Activated naive CD8-positive, alpha-beta T cell treated with anti-CD3 and anti-CD28 coated beads for 36 hours (primary cell): ENCODE results near the gene ARHGAP27. TPM values are rescaled to one million over a fixed set of nuclear protein-coding genes. Genes with fewer than 3 reads are reported as not detected.

Experiments
- DNase-seq: peaks from one replicate; pipeline ENCODE4 v3.0.0; 2021
- H3K27ac Mint-ChIP-seq: one replicate; pipeline ENCODE4 v1.8.0; 2022; ENCODE audit warnings: mild to moderate bottlenecking, moderate library complexity, mixed read lengths
- H3K27me3 Mint-ChIP-seq: one replicate; pipeline ENCODE4 v1.8.0; 2022; ENCODE audit warnings: mild to moderate bottlenecking, mixed read lengths
- H3K36me3 Mint-ChIP-seq: one replicate; pipeline ENCODE4 v1.8.0; 2021; ENCODE audit warnings: mild to moderate bottlenecking, mixed read lengths
- H3K4me1 Mint-ChIP-seq: one replicate; pipeline ENCODE4 v1.8.0; 2021; ENCODE audit warnings: mixed read lengths
- H3K4me3 Mint-ChIP-seq: one replicate; pipeline ENCODE4 v1.8.0; 2022; ENCODE audit warnings: mild to moderate bottlenecking, moderate library complexity, mixed read lengths
- H3K9me3 Mint-ChIP-seq: one replicate; pipeline ENCODE4 v1.8.0; 2022; ENCODE audit warnings: mixed read lengths
- total RNA-seq, 2 experiments: library from RNA; stranded (reverse); gene quantifications; one replicate each; pipeline ENCODE4 v1.2.3, GENCODE V29; 2021

ARHGAP27 gene
- total RNA-seq, 2 experiments from 2014 or later = 33.3 to 35.8 TPM

DNA sequence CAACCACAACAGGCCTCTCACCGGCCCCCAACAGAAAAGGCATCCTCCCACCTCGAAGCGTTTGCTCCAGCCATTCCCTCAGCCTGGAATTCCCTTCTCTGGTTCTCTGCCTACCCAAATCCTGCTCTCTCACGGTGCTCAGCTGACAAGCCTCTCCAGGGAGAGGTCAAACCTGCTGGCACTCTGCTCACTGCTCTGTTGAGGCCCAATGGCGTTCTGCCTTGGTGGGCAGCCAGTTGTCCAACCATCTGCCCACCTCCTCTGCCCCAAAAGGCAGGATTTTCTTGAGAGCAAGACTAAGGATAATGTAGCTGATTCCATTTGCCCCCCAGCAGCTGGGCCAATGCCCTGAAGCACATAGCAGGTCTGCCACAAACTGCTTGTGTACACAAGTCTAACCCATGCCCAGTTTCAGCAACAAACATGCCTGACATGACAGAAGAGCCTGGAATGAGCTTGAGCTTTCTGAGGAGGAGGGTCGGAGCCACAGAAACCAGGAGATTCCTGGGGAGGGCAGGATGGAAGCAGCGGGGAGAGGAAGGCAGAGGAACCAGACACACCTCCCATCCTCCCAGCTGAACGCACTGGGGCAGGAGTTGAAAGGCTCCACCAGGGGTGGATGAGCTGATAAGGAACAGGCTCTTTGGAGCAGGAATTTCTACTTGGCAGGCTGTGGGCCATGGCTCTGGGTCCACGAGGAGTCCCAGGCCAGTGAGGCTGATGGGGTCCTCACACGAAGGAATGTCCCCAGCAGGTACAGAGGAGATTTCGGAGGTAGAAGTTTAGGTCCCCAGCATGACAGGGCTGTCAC lies 23.9 kb downstream of the ARHGAP27 start:
- Mint-ChIP-seq H3K36me3 (peaks cover 21% of the 10 kb centered on the region), H3K4me1 (peaks cover 39% of the 10 kb centered on the region), H3K9me3 (no peaks in the 10 kb centered on the region), H3K4me3 (peak overlapping the region; percentile 99), H3K27me3 (no peaks in the 10 kb centered on the region), H3K27ac (peak overlapping the region; percentile 98)
- no peak for DNase-seq

DNA sequence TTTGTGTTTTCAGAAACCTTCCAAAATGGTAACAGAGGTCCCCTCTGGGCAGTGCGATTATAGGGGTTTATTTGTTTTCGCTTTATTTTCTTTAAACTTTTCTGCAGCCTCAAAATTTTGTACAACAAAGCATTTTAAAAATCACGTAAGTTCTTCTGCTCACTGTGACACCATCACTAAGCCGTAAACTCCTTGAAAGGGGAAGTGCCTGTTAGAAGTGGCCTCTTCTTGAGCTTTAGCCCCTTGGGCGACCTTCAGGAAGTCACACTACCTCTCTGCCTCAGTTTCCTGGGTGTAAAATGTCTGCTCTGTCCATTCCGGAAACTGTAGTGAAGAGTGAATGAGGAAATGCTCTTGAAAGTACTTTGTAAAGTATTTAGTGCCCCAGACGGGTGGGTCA lies 26.6 kb downstream of the ARHGAP27 start:
- no peaks in the 10 kb centered on the region for H3K27me3 Mint-ChIP-seq
- peaks cover 30% of the 10 kb centered on the region for H3K4me1 Mint-ChIP-seq
- H3K9me3 Mint-ChIP-seq = no peaks in the 10 kb centered on the region
- H3K27ac Mint-ChIP-seq = peak overlapping the region; percentile 26
- peaks cover 27% of the 10 kb centered on the region for H3K36me3 Mint-ChIP-seq
- no peak for DNase-seq
- no peak overlapping the region for H3K4me3 Mint-ChIP-seq

DNA sequence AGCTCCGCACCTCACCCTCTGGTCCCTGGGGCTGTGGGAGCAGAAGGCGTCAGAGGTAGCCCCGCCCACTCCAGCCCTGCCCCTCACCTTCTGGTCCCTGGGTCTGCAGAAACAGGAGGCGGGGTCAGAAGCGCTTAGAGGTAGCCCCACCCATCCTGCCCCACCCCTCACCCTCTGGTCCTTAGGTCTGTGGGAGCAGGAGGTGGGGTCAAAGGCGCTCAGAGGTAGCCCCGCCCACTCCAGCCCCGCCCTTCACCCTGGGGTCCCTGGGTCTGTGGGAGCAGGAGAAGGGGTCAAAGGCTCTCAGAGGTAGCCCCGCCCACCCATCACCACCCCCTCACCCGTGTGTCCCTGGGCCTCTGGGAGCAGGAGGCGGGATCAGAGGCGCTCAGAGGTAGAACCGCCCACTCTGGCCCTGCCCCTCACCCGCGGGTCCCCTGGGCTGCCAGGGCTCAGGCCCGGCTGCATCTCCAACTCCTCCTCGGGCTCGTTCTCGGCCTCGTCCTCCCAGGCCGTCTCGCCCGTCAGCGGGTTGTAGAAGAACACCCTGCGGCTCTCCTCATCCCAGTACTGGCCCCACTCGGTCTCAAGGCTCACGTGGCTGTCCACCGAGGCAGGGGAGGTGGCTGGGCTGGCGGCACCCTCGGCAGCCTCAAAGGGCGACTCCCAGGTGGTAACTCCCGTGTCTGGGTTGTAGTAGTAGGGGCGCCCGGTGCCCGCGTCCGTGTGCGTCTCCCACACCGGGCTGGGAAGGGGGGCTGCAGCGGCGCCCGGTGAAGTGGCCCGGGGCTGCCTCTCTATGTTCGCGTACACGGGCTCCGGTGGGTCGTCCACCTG lies 27.2 kb downstream of the ARHGAP27 start:
- Mint-ChIP-seq H3K27me3 (no peaks in the 10 kb centered on the region), H3K36me3 (peaks cover 27% of the 10 kb centered on the region), H3K4me1 (peaks cover 24% of the 10 kb centered on the region), H3K9me3 (no peaks in the 10 kb centered on the region), H3K27ac (no peak overlapping the region), H3K4me3 (no peak overlapping the region)
- DNase-seq = no peak

DNA sequence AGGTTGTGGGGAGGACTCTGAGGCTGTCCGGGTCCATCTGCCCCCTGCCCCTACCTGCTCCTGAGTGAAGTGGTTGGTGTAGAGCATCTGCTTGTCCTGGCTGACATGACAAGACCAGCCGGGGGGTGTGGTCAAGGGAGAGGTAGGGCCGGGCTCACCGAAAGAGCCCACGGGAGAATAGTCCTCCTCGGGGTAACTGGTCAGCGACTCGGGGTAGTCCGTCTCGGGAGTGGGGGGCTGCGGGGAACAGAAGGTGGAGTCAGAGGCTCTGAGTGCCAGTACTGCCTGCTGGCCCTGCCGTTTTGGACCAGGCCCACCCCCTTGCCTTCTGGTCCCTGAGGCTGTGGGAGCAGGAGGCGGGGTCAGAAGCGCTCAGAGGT lies 27.8 kb downstream of the ARHGAP27 start:
- Mint-ChIP-seq H3K4me1 (peaks cover 22% of the 10 kb centered on the region), H3K27ac (no peak overlapping the region), H3K4me3 (no peak overlapping the region), H3K27me3 (no peaks in the 10 kb centered on the region), H3K36me3 (peaks cover 27% of the 10 kb centered on the region), H3K9me3 (no peaks in the 10 kb centered on the region)
- DNase-seq = no peak

DNA sequence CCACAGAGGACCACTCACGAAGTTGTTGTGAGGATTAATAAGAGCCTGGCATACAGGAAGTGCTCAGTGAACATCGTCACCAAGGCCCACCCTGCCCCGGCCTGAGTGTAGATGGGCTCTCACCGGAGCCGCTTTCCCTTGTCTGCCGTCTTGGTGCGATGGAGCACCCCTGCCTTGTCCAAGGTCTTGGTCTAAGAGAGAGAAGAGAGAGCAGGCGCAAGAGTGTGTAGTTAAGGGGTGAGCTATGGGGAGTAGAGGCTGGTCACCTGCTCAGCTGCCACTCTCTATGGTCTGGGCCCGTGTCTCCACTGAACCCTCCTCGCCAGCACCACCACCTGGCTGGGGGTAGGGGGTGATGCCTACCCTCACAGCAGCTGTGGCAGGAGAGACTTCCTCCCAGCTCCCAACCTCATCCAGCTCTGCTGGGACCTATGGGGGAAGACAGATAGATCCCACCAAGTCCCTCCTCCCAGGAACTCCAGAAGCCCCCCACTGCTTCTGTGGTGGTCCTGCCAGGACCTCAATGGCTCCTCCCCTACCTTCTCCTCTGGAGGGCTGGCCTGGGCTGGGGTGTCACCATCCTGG lies 28.7 kb downstream of the ARHGAP27 start:
- peaks cover 27% of the 10 kb centered on the region for H3K36me3 Mint-ChIP-seq
- H3K27me3 Mint-ChIP-seq = no peaks in the 10 kb centered on the region
- no peak overlapping the region for H3K27ac Mint-ChIP-seq
- no peak overlapping the region for H3K4me3 Mint-ChIP-seq
- H3K4me1 Mint-ChIP-seq = peaks cover 20% of the 10 kb centered on the region
- H3K9me3 Mint-ChIP-seq = no peaks in the 10 kb centered on the region
- no peak for DNase-seq

DNA sequence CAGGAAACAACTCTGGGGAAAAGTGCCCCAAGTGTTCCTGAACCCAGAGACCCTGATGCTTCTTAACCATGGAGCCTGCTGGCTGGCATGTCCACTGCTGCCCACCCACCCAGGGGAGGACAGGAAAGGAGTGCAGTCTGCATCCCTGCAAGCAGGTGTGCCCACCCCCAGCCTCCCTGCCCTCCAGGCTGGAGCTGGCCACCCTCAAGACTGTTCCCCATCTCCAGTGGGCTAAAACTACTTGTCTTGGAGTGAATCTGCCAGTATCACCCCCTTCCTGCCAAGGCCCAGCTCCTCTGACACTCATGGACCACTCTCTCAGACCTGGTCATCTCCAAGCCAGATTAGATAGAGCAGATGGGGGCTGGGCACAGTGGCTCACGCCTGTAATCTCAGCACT lies 29.8 kb downstream of the ARHGAP27 start:
- no peaks in the 10 kb centered on the region for H3K27me3 Mint-ChIP-seq
- H3K9me3 Mint-ChIP-seq = no peaks in the 10 kb centered on the region
- H3K4me3 Mint-ChIP-seq = no peak overlapping the region
- no peak for DNase-seq
- peaks cover 9% of the 10 kb centered on the region for H3K4me1 Mint-ChIP-seq
- peaks cover 19% of the 10 kb centered on the region for H3K36me3 Mint-ChIP-seq
- no peak overlapping the region for H3K27ac Mint-ChIP-seq

DNA sequence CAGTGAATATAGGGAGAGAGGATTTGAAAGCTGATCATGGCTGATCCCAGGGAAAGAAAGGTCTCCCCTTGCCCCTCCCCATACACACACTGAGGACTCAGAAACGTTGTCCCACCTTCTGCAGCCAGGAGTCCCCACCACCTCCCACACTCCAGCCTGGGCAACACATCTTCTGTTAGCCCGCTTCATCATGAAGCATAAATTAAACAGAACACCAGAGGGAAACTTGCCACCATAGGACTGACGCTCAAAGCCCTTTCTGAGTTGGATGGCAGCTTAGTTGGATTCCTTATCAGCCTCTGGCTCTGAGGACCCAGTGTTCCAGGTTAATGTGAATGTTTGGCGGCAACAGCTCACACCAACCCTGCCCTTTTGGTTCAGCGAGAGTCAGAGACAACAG lies 33.9 kb downstream of the ARHGAP27 start:
- H3K27me3 Mint-ChIP-seq = no peaks in the 10 kb centered on the region
- H3K4me1 Mint-ChIP-seq = peaks cover 3% of the 10 kb centered on the region
- no peaks in the 10 kb centered on the region for H3K9me3 Mint-ChIP-seq
- no peak overlapping the region for H3K4me3 Mint-ChIP-seq
- H3K36me3 Mint-ChIP-seq = peaks cover 14% of the 10 kb centered on the region
- H3K27ac Mint-ChIP-seq = no peak overlapping the region
- DNase-seq = no peak

DNA sequence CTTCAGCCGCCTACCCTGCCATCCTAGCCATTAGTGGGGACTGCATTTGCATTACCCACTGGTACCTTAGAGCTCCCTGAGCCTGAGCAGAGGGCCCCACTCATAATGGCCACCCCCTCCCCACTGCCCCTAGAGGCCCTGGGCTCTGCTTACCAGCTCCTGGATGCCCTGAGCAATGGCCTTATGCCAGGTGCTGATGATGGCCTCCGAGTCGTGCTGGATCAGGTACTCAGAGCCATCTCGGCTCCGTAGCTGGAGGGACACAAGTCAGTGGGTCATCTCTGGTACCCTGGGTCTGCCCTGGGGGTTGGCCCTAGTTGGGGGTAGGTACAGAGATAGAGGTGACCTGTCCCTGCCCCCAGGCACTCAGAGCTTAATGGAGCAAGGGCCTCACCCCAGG lies 34.9 kb downstream of the ARHGAP27 start:
- H3K36me3 Mint-ChIP-seq = peaks cover 12% of the 10 kb centered on the region
- no peaks in the 10 kb centered on the region for H3K27me3 Mint-ChIP-seq
- peaks cover 3% of the 10 kb centered on the region for H3K4me1 Mint-ChIP-seq
- no peak overlapping the region for H3K27ac Mint-ChIP-seq
- H3K9me3 Mint-ChIP-seq = no peaks in the 10 kb centered on the region
- no peak for DNase-seq
- no peak overlapping the region for H3K4me3 Mint-ChIP-seq

DNA sequence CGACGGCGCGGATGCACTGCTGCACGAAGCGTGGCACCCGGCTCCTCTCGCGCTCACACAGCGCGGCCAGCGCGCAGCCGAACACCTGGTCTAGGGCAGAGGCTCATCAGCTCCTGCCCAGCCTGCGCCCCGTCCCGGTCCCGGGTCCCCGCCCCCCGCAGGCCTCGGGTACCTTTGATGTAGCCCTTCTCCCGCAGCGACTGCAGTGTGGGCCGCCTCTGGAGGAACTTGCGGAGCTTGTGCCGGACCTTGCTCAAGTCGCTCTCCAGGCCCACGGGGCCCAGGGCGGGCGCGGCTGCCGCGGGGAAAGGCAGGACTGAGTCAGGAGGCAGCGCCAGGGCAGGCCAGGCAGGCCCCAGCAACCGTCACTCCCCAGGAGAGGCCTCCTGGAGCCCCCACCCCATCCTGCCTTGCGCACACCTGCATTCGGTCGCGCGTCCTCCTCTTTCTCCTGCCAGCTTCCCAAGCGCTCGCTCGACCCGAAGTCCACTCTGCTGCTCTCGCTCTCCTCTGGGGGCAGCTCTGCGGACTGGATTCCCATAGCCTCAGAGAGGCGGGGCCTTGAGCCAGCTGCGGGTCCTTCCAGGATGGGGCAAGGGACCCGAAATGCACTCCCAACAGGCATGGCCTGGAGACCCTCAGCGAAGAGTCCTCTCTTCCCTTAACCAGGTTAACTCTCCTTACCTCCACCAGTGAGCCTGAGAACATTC lies 36.0 kb downstream of the ARHGAP27 start:
- Mint-ChIP-seq H3K27ac (no peak overlapping the region), H3K4me1 (peaks cover 3% of the 10 kb centered on the region), H3K4me3 (no peak overlapping the region), H3K36me3 (peaks cover 9% of the 10 kb centered on the region), H3K27me3 (no peaks in the 10 kb centered on the region), H3K9me3 (no peaks in the 10 kb centered on the region)
- DNase-seq = no peak

DNA sequence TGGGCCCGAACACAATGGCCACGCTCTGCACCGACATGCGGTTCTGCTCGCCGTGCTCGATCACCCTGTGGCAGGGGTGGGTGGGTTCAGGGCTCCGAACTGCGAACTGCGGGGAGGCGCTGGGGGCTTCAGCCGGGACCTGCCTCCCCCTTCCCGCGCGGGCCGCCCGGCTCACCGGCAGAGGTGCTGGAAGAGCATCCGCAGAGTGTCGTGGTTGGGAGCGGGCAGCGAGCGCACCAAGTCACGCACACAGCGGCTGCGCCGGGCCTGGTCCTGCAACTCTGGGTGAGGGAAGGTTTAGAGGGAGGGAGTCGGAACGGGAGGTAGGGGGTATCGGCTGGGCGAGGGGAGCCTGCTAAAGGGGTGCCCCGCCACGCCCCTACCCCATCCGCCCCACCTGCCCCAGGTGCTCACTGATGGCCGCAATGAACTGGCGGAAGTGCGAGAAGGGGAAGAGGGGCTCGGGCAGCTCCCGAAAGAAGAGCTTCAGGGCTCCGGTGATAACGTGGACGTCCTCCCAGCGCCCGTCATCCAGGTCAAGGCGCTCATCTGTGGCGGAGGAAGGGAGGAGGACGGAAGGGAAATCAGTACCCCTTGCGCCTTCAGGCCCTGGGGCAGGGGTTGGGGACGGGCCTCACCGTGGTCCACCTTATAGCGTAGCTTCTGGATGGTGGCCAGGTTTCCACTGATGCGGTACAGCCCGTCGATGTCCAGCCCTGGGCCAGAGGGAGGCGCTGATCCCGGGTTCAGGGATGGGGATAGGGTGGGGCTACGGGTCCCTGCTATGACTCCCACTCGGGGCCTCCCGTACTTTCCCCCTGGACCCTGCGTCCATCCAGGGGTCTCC lies 36.9 kb downstream of the ARHGAP27 start:
- DNase-seq = no peak
- Mint-ChIP-seq H3K4me1 (peaks cover 8% of the 10 kb centered on the region), H3K27ac (no peak overlapping the region), H3K27me3 (no peaks in the 10 kb centered on the region), H3K4me3 (no peak overlapping the region), H3K9me3 (no peaks in the 10 kb centered on the region), H3K36me3 (peaks cover 7% of the 10 kb centered on the region)

DNA sequence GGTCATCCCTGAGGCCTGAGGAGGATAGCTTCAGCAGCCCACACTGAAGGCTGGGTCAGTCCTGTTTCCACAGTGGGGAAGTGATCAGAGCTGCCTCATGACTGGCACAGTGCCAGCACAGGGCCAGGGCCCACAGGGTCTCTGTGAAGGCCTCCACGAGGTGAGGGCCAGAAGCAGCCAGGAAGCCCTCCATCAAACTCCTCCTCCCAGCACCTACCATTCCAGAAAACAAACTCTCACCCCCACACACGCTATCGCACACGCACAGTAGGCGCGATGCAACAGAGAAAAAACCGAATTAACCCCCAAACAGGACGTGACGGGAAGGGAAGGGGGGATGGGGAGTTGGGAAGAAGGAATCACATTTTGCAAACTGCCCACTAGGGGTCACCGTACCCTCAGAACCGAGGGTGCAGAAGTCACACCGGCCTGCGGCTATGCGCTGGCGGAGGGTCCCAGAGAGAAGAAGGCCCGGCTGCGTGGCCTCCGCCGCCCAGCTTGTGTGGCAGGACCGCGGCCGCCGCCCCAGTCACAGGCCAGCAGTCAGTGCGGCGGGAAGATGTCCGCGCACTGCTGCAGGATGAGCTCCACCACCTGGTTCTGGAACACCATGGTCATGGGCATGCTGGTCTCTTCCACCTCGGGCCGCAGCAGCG lies 37.6 kb downstream of the ARHGAP27 start:
- Mint-ChIP-seq H3K4me3 (no peak overlapping the region), H3K36me3 (peaks cover 7% of the 10 kb centered on the region)
- peak; percentile 43 for DNase-seq

DNA sequence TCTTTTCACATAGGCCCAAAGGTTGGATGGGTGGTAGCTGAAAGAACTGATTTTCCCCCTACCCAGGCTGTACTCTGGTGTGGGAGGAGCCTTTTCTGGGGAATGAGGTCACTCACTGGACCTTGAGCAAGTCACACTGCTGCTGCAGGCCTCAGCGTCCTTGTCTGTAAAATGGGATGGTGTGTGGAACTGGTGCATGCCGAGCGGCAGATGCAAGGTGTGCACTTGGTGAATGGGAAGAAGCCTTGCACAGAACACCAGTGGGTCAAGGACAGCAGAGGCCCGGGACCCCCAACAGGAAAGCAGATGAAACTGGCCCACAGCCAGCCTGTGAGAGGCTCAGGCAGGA lies 38.1 kb downstream of the ARHGAP27 start:
- H3K9me3 Mint-ChIP-seq = no peaks in the 10 kb centered on the region
- peaks cover 7% of the 10 kb centered on the region for H3K36me3 Mint-ChIP-seq
- no peak overlapping the region for H3K27ac Mint-ChIP-seq
- H3K27me3 Mint-ChIP-seq = no peaks in the 10 kb centered on the region
- peaks cover 8% of the 10 kb centered on the region for H3K4me1 Mint-ChIP-seq
- H3K4me3 Mint-ChIP-seq = no peak overlapping the region
- no peak for DNase-seq

More for the DNA sequence above, 37.6 kb downstream of the ARHGAP27 start:
- Mint-ChIP-seq H3K4me1 (peaks cover 8% of the 10 kb centered on the region), H3K9me3 (no peaks in the 10 kb centered on the region), H3K27ac (peak overlapping the region; percentile 42), H3K27me3 (no peaks in the 10 kb centered on the region)

DNA sequence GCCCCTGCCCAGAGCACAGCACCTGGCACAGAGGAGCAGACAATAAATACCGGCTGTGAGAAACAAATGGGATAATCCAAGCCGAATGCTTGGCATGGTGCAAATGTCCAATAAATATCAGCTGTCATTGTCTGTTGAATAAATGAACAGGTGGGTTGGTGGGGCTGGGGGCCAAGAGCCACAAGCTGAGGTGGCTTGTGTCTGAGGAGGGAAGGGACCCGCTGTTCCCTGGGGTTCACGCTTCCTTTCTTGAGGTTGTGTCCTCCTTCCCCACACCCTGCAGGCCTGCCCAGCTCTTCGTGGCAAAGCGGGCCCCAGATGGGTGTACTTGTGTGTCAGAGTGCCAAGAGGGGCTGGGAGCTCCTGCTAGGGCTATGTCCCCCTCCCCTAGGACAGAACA lies 38.6 kb downstream of the ARHGAP27 start:
- Mint-ChIP-seq H3K4me1 (peaks cover 9% of the 10 kb centered on the region), H3K4me3 (no peak overlapping the region)

DNA sequence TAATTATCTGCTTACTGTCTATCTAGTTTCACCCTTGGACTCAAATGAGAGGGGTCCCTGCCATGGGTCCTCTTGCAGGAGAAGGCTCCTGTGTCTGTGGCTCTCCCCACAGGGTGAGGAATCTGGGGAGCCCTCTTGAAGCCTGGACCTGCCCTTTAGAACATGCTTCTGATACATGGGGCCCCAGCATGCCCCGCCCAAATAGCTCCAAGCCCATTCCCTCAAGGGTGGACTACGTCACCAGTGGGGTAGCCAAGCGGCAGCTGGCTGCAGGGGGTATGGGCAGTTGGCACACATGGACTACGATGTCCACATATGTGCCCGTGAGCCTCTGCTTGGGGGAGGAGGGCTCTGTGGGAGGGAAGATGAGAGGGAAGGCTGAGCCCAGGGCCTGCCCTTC lies 39.3 kb downstream of the ARHGAP27 start:
- peaks cover 7% of the 10 kb centered on the region for H3K36me3 Mint-ChIP-seq
- H3K27ac Mint-ChIP-seq = no peak overlapping the region
- H3K27me3 Mint-ChIP-seq = peaks cover 3% of the 10 kb centered on the region
- no peaks in the 10 kb centered on the region for H3K9me3 Mint-ChIP-seq
- DNase-seq = no peak
- H3K4me3 Mint-ChIP-seq = no peak overlapping the region
- H3K4me1 Mint-ChIP-seq = peaks cover 16% of the 10 kb centered on the region

More for the DNA sequence above, 38.6 kb downstream of the ARHGAP27 start:
- Mint-ChIP-seq H3K9me3 (no peaks in the 10 kb centered on the region), H3K36me3 (peaks cover 7% of the 10 kb centered on the region), H3K27me3 (no peaks in the 10 kb centered on the region), H3K27ac (no peak overlapping the region)
- no peak for DNase-seq
